Vagina (tissue), 2 donors: ENCODE results near the gene NCAPD2.
"Not testable (repeated sequence)": the region's sequence is repeated elsewhere in the genome, so short reads cannot be mapped to it uniquely, and the experiment has no call there.

ENCODE experiments used
- CTCF ChIP-seq, 3 experiments: fragments of 450-650 bp in 2 of 3; fragments of 200-600 bp in 1 of 3; sonication (generic) in 1 of 3; IDR thresholded peaks; one replicate each; pipeline ENCODE4 v1.5.1; 2017 to 2019; ENCODE audit warnings: antibody characterized with exemption in 3 of 3, mild to moderate bottlenecking in 2 of 3, moderate library complexity in 2 of 3
- POLR2A ChIP-seq, 2 donors: fragments of 450-650 bp; IDR thresholded peaks; one replicate each; pipeline ENCODE4 v1.6.1; 2017; ENCODE audit warnings: antibody characterized with exemption in 2 of 2, mild to moderate bottlenecking in 2 of 2, moderate library complexity in 2 of 2

DNA sequence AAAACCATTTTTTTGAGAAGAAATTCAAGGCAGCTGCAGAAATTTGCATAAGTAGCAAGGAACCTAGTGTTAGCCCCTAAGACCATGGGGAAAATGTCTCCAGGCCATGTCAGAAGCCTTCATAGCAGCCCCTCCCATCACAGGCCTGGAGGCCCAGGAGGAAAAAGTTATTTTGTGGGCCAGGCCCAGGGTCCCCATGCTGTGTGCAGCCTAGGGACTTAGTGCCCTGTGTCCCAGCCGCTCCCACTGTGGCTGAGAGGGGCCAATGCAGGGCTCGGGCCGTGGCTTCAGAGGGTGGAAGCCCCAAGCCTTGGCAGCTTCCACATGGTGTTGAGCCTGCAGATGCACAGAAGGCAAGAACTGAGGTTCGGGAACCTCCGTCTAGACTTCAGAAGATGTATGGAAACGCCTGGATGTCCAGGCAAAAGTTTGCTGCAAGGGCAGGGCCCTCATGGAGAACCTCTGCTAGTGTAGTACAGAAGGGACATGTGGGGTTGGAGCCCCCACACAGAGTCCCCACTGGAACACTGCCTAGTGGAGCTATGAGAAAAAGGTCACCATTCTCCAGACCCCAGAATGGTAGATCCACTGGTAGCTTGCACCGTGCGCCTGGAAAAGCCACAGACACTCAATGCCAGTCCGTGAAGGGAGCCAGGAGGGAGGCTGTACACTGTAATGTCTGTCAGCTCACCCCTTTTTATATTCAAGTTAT, 26.2 kb upstream of the NCAPD2 start:
- not testable (repeated sequence) for TF ChIP-seq POLR2A, CTCF (IDR thresholded peaks at IDR 0.05)
